ENCODE results near the gene DHRS13.

Gene DHRS13, protein sequence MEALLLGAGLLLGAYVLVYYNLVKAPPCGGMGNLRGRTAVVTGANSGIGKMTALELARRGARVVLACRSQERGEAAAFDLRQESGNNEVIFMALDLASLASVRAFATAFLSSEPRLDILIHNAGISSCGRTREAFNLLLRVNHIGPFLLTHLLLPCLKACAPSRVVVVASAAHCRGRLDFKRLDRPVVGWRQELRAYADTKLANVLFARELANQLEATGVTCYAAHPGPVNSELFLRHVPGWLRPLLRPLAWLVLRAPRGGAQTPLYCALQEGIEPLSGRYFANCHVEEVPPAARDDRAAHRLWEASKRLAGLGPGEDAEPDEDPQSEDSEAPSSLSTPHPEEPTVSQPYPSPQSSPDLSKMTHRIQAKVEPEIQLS

DNA sequence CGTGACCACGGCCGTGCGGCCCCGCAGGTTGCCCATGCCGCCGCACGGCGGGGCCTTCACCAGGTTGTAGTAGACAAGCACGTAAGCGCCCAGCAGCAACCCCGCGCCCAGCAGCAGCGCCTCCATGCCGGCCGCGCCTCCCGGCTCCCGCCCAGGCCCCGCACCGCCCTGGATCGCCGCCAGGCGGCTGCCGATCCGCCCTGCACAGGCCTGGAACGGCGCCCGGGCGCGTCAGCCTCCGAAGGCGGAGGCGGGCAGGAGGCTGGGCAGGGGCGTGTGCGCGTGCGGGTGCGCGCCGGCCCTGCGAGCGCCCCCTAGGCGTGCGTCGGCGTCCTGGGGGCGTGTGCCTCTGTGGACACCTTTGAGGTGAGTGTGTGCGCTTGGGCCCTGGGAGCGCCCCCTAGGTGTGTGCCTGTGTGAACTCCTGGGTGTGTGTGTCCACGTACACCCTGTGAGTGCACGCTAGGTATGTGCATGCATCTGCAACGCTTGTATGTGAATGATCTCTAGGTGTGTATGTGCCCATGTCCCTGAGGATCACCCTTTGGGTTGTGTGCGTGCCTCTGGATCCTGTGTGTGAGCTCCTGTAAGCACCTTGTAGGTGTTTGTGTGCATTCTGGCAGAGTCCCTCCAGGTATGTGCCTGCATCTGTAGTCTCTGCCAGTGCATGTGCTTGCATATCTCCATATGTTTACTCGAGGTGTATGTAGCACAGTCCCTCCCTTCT lies at the start of gene DHRS13:
DHRS13 (minus strand) TSS at position 261 of the 727 bp plus-strand sequence; CDS start at position 126, 135 bp downstream.
- DNase-seq: peak; percentile 56 to 66

DNA sequence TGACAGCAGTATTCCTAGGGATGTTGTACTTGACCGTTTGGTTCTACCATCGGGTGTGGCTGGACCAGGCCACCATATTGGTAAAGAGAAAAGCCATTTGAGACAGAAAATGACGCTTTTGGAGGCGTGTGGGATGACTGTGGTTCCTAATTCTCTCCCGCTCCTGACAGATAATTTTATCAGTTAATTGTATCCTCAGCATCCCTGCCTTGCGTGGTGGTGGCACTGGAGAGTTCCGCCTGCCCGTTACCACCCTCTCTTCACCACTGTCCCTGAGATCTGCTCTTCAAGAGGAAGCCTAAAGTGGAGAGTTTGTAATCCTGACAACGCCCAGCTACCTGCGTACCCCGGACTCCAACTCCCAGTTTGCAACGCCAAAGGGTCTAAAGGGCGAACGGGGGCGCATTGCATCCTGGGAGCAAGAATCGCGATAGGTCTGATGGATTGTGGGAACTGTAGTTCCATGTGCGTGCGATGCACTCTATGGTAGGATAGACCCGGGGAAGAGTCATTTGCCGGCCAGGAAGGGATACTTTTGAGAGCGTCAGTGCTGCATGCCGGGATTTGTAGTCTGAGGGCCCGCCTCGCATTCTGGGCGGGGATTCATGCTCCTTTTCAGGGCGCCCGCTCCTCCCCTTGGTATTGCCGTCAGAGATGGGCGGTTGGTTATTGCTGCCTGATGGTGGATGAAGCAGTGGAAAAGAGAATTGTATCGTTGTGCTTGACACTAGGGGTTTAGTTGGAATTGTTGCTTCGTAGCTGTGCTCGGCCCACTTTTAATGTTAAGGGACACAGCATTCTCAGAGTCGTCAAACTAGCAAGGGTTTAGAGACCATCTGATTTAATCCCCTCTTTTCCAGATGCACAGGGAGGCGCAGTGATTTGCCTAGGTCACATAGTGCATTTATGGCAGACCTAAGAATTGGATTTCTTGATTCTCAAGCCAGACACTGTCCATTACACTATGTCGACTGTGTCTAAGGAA lies 49.4 kb upstream of the DHRS13 start:
- DNase-seq: peak; percentile 93 to 98

DNA sequence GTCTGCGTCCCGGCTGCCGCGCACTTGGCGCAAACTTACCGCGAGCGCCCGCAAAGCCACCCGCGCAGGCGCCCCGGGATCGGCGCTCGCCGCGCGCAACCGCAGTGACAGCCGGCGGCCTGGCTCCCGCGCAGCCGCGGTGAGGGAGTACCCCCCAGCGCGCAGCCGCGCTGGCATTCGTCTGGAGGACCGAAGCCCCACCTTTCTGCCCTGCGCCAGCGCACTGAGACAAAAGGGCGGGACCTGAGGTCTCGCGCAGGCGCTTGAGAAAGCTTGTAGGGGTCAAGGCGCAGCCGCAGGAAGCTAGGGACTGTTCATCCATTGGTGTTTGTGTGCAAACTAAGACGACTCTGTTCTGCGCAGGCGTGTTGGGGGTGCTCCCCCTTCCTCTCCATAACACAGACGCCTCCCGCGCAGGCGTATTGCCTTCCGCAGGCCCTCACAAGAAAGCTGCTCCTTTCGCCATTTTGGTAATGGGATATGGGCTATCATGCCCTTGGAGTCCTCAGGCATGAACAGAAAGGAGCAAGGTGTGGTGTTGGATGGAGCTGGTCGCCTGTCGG lies 48.6 kb upstream of the DHRS13 start, which contains the start of gene PHF12:
PHF12 (minus strand) TSS at position 91 of the 563 bp plus-strand sequence. CDS start 558 bp downstream, outside the sequence.
- peak; percentile 94 to 98 for DNase-seq

DNA sequence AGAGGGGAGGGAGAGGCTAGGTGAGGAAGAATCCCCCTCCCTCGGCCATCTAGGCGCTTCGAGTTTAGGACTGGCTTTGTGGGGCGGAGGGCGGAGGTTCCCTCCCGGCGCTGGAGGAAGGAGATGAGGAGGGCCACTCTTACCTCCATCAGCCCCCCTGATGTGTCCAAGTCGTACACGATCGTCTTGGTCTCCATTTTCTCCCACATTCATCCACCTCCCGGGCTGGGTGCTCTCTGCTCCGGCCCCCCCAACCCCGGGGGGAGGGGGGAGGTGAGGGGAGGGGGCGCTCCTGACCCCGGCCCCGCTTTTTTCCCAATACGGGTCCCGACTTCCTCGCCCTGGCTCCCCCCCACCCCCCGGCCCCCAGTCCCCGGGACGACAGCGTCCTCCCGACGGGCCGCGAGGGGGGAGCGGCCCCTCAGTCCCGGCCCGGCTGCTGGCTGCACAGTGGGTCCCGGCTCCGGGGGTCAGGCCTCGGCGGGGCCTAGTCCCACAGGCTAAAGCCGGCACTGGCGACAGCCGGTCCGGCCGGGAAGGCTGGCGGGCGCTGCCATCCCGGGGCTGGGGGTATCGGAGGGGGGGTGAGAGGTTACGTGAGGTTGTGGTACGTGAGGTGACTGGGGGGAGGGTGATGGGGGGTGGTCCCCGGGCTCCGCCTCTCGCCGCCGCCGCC lies 48.0 kb upstream of the DHRS13 start:
- DNase-seq: no peak

DNA sequence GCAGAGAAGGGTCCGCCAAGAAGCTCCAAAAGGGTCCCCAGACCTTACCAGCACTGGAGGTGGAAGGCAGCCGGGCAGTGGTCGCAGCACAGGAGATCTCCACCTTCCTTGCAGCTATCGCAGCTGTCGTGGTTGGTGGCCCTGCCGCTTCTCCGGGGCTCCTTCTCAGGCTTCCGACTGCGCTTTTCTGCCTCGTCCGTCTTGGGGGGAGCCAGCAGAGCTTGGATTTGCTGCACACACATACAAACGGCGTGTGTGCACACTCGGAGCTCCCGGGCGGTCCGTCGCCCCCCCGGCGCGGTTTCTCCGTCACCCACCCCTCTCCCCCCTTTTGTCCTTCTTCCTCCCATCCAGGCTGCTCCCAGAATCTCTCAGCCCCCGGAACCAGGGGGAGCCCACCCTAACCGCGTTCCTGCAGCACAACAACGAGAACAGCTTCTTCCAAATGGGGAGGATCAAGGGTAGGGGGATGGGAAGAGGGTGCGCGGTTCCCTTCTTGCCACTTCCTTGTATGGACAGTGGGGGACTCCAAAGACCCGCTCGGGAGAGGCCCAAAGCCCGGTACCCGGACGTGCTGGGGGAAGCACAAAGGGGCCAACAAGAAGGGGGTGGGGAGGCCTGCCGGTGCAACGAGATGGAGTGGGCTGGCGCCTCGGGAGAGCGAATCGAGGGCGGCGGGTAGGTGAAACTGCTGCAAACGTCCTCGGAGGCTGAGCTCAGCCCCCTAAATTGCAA lies 47.3 kb upstream of the DHRS13 start:
- DNase-seq: no peak

DNA sequence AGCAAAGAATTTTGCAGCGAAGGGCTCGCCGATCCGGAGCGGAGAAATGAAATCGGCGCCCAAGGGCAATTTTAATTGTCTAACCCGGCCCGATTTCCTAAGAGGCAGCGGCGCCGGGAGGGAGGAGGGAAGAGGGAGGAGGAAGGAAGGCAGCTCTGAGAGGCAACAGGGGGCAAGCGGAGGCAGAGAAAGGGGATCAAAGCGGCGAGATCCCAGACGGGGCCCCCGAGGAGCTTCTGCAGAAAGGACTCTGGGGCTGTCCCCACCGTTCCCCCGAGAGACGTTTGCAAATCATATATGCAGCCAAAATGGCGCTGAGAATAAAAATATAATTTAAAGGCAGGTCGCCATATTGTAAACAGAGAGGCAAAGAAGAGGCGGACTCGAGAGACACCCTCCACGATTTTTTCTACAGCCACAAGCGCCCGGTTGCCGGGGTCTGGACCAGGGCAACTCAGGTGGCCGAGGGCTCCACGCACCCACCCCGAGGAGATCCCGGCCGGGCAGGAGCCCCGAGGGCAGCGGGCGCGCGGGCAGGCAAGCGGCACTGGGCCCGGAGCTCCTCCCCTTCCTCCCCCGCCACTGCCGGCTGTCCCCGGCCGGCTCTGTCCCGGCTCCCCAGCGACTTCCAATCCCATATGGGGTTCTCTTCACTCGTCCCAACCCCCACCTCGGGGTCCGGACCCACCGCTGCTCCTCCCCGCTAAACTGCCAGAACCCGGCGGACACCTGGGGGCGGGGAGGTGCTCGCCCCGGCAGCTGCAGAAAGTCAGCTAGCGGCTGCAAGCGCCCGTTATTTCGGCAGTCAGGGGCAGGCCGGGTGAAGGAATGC lies 46.5 kb upstream of the DHRS13 start:
- no peak for DNase-seq

DNA sequence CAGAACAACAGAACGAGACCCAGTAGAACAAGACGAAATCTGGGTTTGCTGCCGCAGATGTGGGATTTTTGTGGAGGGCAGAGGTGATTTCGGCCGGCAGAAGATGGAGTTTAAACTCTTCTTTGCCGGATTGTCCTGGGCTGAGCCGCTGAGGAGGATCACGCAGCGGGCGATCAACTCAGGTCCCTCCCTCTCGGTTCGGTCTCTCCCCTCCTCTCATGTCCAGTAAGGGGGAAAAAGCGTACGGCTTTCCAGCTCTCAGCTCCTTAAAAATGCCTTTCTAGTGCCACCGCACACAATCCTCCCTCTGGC lies 46.0 kb upstream of the DHRS13 start:
- DNase-seq: no peak

DNA sequence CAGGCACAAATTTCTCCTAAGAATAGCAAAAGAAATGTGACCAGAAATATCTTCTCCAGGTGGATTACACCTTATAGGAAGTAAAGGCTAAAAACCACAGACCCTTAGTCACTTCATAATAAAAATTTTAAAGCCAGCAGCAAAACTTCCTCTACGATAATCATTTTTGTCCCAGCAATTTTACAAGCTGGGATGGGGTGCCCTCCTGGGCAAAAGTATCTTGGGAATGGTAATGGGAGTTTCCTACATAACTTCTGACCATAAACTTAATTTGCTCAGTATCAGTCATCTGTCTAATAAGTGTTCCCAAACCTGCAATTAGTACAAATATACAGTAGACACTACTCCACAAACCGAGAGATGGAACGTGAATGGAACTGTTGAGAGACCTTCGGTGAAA lies 45.5 kb upstream of the DHRS13 start:
- DNase-seq: no peak

DNA sequence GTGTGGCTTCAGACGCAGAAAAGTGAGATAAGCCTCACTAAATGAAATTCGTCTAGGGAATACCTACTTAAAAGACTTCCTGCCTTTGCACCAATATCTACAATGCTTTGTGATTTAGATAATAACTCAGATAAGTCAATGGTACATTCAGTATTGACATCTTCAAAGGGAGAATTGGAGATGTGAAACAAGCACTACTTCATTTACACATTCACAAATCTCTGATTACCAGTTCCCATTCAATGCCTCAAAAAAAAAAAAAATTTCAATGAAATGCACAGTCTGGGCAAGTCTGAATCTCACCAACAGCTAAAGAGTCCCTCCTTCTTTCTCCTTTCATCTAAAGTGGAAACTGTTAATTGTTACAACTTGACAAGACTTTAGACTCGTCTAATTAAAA lies 44.8 kb upstream of the DHRS13 start:
- no peak for DNase-seq

DNA sequence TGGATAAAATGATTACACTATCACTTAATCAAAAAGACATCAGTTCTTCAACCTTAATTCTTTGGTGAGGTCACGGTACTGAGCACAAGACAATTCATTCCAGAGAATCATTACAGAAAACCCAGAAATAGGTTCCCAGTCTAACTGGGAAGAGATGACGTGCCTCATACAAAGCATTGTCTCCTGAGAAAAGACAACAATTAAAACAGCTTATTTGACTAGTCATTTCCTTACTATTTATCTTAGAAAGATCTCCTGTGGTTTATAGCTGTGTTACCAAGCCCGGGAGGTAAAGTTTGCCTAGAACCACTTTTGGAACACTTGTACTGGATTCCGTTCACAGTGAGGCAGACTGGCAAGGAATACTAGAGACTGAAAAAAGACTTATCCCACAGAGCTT lies 43.4 kb upstream of the DHRS13 start:
- no peak for DNase-seq

DNA sequence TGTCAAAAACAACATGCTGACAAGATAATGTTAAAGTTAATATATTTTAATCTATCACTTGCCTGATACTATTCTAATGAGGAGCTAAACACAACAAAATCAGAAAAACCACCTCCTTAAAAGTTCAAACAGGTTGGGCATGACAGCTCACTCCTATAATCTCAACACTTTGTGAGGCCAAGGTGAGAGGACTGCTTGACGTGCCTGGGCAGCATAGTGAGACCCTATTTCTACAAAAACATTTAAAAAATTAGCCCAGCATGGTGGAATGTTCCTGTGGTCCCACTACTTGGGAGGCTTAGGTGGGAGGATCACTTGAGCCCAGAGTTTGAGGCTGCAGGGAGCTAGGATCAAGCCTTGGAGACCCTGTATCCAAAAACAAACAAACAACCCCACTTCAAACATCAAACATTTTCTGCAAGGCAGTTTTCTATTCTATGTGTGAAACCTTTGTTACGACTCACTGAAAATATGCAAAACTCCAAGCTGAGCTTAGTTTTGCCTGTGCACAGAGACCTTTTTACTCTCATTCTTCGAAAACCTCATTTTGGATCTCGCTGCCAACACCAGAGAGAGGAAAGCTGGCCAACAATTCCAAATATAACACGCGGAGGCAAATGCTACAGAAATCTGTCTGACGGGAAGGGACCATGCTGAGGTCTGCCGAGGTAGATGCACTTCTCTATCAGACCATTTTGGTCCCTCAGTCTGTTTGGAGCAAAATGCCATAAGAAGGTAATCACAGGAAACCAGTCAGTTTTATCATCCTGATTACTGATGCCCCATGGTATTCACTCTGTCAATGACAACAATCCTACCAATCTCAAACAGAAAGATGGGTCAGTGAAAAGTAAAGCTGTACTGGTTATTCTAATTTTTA lies 42.2 kb upstream of the DHRS13 start:
- peak in 1 of 2 experiments; percentile 28 for DNase-seq

DNA sequence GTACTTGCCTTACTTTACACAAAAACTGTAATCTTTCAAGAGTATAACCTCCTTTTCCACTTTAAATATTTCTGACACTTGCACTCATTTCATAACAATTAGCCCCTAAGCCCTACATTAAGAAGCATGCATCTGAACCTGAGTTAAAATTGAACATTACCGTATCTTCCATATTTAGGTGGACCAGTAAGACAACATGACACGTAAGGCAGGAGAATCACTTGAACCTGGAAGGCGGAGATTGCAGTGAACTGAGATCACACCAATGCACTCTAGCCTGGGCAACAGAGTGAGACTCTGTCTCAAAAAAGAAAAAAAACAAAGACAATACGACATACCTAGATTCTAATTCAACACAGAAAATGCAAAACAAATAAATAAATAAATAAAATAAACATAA lies 41.5 kb upstream of the DHRS13 start:
- no peak for DNase-seq

DNA sequence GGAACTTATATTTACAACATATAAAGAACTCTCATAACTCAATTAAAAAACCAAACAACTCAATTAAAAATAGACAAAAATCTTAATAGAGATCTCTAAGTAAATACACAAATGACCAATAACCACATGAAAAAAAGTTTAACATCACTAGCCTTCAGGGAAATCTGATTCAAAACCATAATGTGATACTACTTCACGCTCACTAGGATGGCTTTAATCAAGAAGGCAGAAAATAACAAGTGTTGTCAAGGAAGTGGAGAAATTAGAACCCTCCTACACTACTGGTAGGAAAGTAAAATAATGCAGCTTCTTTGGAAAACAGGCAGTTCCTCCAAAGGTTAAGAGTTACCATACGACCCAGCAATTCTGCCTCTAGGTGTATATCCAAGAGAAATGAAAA lies 40.0 kb upstream of the DHRS13 start:
- no peak for DNase-seq

DNA sequence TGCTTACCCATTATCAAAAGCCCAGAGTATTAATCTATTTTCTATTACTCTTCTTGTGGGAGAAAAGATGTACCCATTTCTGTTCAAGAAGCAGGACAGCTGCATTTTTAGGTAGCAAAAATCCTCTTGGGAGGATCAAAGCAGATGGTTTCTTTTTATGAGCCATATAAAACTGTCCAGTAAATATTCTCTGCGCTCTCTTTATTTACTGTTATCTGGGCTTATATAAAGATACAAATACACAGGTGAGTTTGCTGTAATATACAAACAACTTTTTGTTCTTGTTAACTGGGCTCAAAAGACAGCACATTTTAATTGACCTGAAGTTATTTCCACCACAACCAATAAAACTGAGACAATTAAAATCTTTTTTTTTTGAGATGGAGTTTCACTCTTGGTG lies 38.4 kb upstream of the DHRS13 start:
- DNase-seq: no peak

DNA sequence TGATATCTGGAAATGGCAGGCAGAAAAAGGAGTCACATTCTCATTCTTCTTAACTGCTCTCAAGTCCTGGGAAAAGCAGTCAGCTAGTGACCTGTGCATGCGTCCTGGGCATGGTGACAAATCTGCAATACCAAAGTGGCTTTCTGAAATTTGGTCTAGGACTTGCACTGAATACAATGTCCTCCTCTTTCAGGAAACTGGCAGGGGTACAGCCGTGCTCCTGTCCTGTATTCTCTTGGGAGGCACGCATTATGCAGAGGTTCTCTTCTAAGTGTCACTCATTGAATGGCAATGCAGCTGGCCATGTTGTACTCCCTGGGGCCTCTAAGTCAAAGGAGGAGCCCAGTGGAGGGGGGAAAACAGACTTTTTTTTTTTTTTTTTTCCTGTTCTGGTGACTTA lies 37.8 kb upstream of the DHRS13 start:
- no peak for DNase-seq

DNA sequence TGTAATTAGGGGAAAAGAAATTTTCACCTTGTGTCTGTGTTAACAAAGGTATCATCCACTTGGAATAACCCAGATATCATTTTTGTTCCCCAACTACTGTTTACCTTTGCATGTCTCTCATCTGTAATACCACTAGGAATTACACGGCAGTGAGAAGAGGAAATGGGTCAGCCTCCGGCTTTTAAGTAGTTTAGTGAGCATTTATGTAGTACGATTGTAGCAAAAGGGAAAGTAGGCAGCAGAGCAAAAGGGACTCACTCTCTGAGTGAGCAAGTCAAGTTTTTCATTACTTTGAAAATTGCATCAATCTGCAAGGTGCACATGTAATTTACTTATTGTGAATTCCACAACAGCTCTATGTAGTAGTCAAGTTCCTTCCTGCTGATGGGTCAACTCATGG lies 37.3 kb upstream of the DHRS13 start:
- no peak for DNase-seq

DNA sequence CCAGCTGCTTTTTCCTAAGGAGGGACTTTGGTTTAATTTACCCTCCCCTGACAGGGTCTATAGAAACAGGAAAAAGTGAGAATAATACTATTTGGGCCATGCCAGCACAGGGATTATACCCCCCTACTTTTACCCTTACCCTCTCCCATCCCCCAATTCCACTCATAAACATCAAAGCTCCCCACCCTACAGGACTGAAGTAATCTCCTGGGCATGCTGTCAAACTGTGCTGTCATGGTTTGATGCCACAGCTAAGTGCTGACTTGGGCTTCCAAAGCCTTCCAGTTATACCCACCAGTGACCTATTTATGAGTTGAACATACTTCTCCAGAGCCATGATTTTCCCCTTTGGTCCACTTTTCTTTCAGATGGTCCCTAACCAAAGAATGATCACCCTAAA lies 35.7 kb upstream of the DHRS13 start:
- DNase-seq: no peak

DNA sequence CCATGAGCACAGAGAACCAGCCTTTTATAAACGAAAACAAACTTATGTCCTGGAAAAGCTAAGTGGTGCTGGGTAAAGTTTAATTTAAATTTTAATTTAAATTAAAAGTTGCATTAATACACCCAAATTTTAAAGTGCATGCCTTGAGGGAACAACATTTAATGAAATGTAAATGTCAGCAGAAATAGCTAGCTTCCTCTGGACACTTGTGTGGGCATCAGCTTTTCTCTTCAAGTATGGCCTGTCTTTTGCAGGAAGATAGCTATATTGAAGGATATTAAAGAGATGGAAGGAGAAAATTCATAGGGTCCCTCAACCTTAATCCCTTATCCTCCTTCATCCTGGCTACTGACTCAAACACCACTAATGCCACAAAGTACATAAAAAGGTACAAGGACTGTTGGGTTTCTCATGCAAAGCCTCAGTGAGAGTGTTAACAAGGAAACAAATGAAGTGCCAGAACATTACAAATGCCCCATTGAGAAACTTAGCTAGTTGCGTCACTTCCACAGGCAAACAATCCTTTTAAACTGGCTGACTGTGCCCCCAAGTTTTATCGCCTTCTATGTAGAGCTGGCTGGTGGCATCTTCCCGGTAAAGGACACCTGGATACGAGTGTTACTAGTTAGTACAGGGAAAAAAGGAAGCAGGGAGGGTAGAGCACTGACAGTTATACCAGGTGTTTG lies 34.3 kb upstream of the DHRS13 start:
- DNase-seq: no peak
